HCEC 1CT (cell line): ENCODE measurements around the gene SMURF2.

Experiments
- DNase-seq: peaks from one replicate; pipeline ENCODE4 v3.0.0-alpha.2; 2017

SMURF2 gene

GRCh38 chr17:64500862-64501765 lies 161.0 kb downstream of the SMURF2 start:
- DNase-seq, result no peak

- no peak for DNase-seq
Measured at GRCh38 chr17:64500487-64500859, 161.6 kb downstream of the SMURF2 start.

- peak; percentile 16 for DNase-seq
Measured at GRCh38 chr17:64499805-64500486, 162.2 kb downstream of the SMURF2 start.

GRCh38 chr17:64498308-64499203 lies 163.6 kb downstream of the SMURF2 start:
- DNase-seq, result peak; percentile 5

DNA sequence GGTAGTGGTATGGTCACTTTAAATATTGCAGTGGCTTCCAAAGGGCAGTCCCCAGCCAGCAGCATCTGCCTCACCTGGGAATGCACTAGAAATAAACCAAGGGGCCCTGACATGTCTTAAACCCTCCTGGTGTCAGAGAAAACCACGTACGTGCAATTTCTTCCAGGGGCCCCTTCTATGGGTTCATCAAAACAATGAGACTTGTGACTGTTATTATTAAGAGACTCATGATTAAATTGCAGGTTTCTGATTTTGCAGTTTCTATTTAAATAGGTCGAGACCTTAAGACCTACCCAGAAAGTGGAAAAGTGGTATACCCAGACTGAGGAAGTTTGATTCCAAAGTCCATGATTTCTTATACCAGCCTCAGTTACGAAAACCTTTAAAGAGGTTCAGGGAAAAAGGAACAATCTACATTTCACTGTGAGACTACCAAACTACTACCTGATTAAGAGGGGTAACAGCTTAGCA lies 164.5 kb downstream of the SMURF2 start:
- no peak for DNase-seq

- DNase-seq, result peak; percentile 93
Measured at GRCh38 chr17:64496786-64497564, 165.1 kb downstream of the SMURF2 start, which contains the start of gene POLG2. POLG2 (minus strand) TSS chr17:64497054; CDS start chr17:64496968, 86 bp downstream.

GRCh38 chr17:64496348-64496785 lies 165.7 kb downstream of the SMURF2 start:
- no peak for DNase-seq
